Gastroesophageal sphincter (tissue), 4 donors: Measurements from ENCODE around the gene MACROD2. TPM values are rescaled to one million over a fixed set of nuclear protein-coding genes. Genes with fewer than 3 reads are reported as not detected.

Experiments
- ATAC-seq: fragments of 150-250 bp; one replicate; pipeline ENCODE4 v1.9.1; 2016; ENCODE audit warnings: mild to moderate bottlenecking, moderate library complexity
- H3K27ac ChIP-seq, 4 donors: fragments of 200-600 bp; sonication (generic) in 3 of 4; 1 replicate in 3 of 4; 2 replicates in 1 of 4; pipeline ENCODE4 v1.5.1; 2016 to 2019
- H3K27me3 ChIP-seq: fragments of 200-600 bp; sonication (generic); one replicate; pipeline ENCODE4 v1.5.1; 2019
- H3K36me3 ChIP-seq, 2 donors: fragments of 200-600 bp; sonication (generic); one replicate each; pipeline ENCODE4 v1.5.1; 2019; ENCODE audit warnings: control low read depth in 1 of 2
- H3K4me1 ChIP-seq, 3 donors: fragments of 200-600 bp; sonication (generic); 1 replicate in 2 of 3; 2 replicates in 1 of 3; pipeline ENCODE4 v1.5.1; 2016 to 2019; ENCODE audit warnings: control low read depth in 2 of 3
- H3K4me3 ChIP-seq, 2 donors: fragments of 200-600 bp; sonication (generic); one replicate each; pipeline ENCODE4 v1.5.1; 2019; ENCODE audit warnings: mild to moderate bottlenecking in 1 of 2, moderate library complexity in 1 of 2
- H3K9me3 ChIP-seq, 3 donors: fragments of 200-600 bp; sonication (generic); one replicate each; pipeline ENCODE4 v1.5.1; 2017 to 2019; ENCODE audit warnings: control low read depth in 2 of 3
- CTCF ChIP-seq, 4 experiments: fragments of 200-600 bp in 2 of 4; fragments of 450-650 bp in 2 of 4; sonication (generic) in 1 of 4; IDR thresholded peaks; one replicate each; pipeline ENCODE4 v1.5.1; 2017 to 2019; ENCODE audit warnings: antibody characterized with exemption in 4 of 4, mild to moderate bottlenecking in 2 of 4, moderate library complexity in 2 of 4
- EP300 ChIP-seq: sonication (generic); formaldehyde crosslinking; IDR thresholded peaks from one replicate; pipeline ENCODE4 v1.6.1; 2017; ENCODE audit warnings: antibody characterized with exemption, mild to moderate bottlenecking
- POLR2A ChIP-seq, 2 donors: fragments of 450-650 bp; IDR thresholded peaks; one replicate each; pipeline ENCODE4 v1.6.1; 2017; ENCODE audit warnings: antibody characterized with exemption in 2 of 2, mild to moderate bottlenecking in 2 of 2, moderate library complexity in 1 of 2
- POLR2AphosphoS5 ChIP-seq: sonication (generic); formaldehyde crosslinking; IDR thresholded peaks from one replicate; pipeline ENCODE4 v1.6.1; 2017; ENCODE audit warnings: antibody characterized with exemption
- WGBS, 2 donors: methylation state at CpG; one replicate each; pipeline ENCODE4 v1.1.5; 2018; ENCODE audit warnings: low coverage in 1 of 2; 5-methylcytosine and 5-hydroxymethylcytosine counted together
- total RNA-seq, 4 donors: library from RNA; depleted of rRNA; stranded (reverse); fragments of >200 nt; gene quantifications; one replicate each; pipeline ENCODE4 v1.1.0, GENCODE V29; 2016

Gene MACROD2
- total RNA-seq, 4 donors from 2014 or later = 4.0 to 12.1 (median 7.4) TPM

- TF ChIP-seq EP300 (no peak), POLR2A (IDR thresholded peaks at IDR 0.05) (no peak), POLR2AphosphoS5 (no peak)
- 64% methylated on average over 1 of the region's 1 CpG; no CpG with 5 or more reads in 1 of the 2 donors for WGBS, 2 donors
- ATAC-seq = no peak
Observed at GRCh38 chr20:15316556-15316955, 1321.2 kb downstream of the MACROD2 start.

GRCh38 chr20:15317546-15318232 is 1322.4 kb downstream of the MACROD2 start:
- no peak overlapping the region for H3K4me3 ChIP-seq
- H3K27me3 ChIP-seq = no peaks in the 10 kb centered on the region
- no peak for ATAC-seq
- H3K27ac ChIP-seq = no peak overlapping the region
- no peaks in the 10 kb centered on the region for H3K36me3 ChIP-seq
- no peaks in the 10 kb centered on the region for H3K9me3 ChIP-seq
- no peak for TF ChIP-seq EP300
- TF ChIP-seq POLR2AphosphoS5 = no peak
- TF ChIP-seq POLR2A (IDR thresholded peaks at IDR 0.05) = no peak
- no peak for TF ChIP-seq CTCF (IDR thresholded peaks at IDR 0.05)
- H3K4me1 ChIP-seq = no peaks in the 10 kb centered on the region
- 85 to 87% methylated on average over 2 of the region's 2 CpGs for WGBS, 2 donors

More at GRCh38 chr20:15316556-15316955, 1321.2 kb downstream of the MACROD2 start:
- Histone ChIP-seq H3K9me3 (no peaks in the 10 kb centered on the region), H3K4me1 (no peaks in the 10 kb centered on the region), H3K36me3 (no peaks in the 10 kb centered on the region), H3K27ac (no peak overlapping the region), H3K4me3 (no peak overlapping the region), H3K27me3 (no peaks in the 10 kb centered on the region)

DNA sequence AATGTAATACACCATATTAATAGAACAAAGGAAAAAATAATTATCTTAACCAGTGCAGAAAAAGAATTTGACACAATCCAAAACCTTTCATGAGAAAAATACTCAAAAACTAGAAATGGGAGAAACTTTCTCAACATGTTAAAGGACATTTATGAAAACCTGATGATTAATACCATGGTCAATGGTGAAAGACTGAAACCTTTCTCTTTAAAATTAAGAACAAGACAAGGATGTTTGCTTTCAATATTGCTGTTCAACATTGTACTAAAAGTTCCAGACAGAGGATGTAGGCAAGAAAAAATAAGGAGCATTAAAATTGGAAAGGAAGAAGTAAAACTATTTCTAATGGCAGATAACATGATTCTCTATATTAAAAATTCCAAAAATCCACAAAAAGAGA is 1323.4 kb downstream of the MACROD2 start:
- H3K9me3 ChIP-seq = no peaks in the 10 kb centered on the region
- no peaks in the 10 kb centered on the region for H3K4me1 ChIP-seq
- no peak overlapping the region for H3K27ac ChIP-seq
- ATAC-seq = no peak
- no peaks in the 10 kb centered on the region for H3K27me3 ChIP-seq
- no peak overlapping the region for H3K4me3 ChIP-seq
- H3K36me3 ChIP-seq = no peaks in the 10 kb centered on the region
- TF ChIP-seq POLR2AphosphoS5 (no peak), EP300 (no peak), CTCF (IDR thresholded peaks at IDR 0.05) (no peak), POLR2A (IDR thresholded peaks at IDR 0.05) (no peak)

GRCh38 chr20:15319439-15319838 is 1324.1 kb downstream of the MACROD2 start:
- no peak for TF ChIP-seq CTCF (IDR thresholded peaks at IDR 0.05)
- TF ChIP-seq POLR2A (IDR thresholded peaks at IDR 0.05) = no peak
- no peak for TF ChIP-seq EP300
- no peak for TF ChIP-seq POLR2AphosphoS5

GRCh38 chr20:15320941-15321340 is 1325.6 kb downstream of the MACROD2 start:
- WGBS, 2 donors = 41 to 67% methylated on average over 2 of the region's 2 CpGs
- no peaks in the 10 kb centered on the region for H3K27me3 ChIP-seq
- H3K27ac ChIP-seq = no peak overlapping the region
- H3K9me3 ChIP-seq = no peaks in the 10 kb centered on the region
- TF ChIP-seq POLR2A (IDR thresholded peaks at IDR 0.05) = no peak
- TF ChIP-seq EP300 = no peak
- no peak for TF ChIP-seq POLR2AphosphoS5
- no peak for TF ChIP-seq CTCF (IDR thresholded peaks at IDR 0.05)
- no peaks in the 10 kb centered on the region for H3K4me1 ChIP-seq
- ATAC-seq = no peak
- no peaks in the 10 kb centered on the region for H3K36me3 ChIP-seq
- no peak overlapping the region for H3K4me3 ChIP-seq

More at GRCh38 chr20:15319439-15319838, 1324.1 kb downstream of the MACROD2 start:
- H3K27ac ChIP-seq = no peak overlapping the region
- no peaks in the 10 kb centered on the region for H3K4me1 ChIP-seq
- H3K9me3 ChIP-seq = no peaks in the 10 kb centered on the region
- 82 to 83% methylated on average over 2 of the region's 2 CpGs for WGBS, 2 donors
- no peaks in the 10 kb centered on the region for H3K36me3 ChIP-seq
- H3K4me3 ChIP-seq = no peak overlapping the region
- no peaks in the 10 kb centered on the region for H3K27me3 ChIP-seq
- ATAC-seq = no peak
